A673 (cell line): ENCODE measurements around the gene OSGIN1.

Source experiments
- EZH2 ChIP-seq: fragments of 200-600 bp; sonication (generic); IDR thresholded peaks from 2 replicates; pipeline ENCODE4 v1.6.1; 2017; ENCODE audit warnings: borderline replicate concordance, low read depth, mild to moderate bottlenecking, mixed read lengths, antibody characterized with exemption, low read length; ENCODE audit not compliant: poor library complexity, severe bottlenecking
- TF ChIP-seq, protein P1 (sequence below): fragments of 300-800, 200-600 bp; sonication (generic); conservative IDR thresholded peaks from 2 replicates; pipeline ENCODE4 v1.5.1; 2017; ENCODE audit warnings: low read depth, mild to moderate bottlenecking, antibody characterized with exemption, low read length, moderate library complexity, mixed read lengths

DNA sequence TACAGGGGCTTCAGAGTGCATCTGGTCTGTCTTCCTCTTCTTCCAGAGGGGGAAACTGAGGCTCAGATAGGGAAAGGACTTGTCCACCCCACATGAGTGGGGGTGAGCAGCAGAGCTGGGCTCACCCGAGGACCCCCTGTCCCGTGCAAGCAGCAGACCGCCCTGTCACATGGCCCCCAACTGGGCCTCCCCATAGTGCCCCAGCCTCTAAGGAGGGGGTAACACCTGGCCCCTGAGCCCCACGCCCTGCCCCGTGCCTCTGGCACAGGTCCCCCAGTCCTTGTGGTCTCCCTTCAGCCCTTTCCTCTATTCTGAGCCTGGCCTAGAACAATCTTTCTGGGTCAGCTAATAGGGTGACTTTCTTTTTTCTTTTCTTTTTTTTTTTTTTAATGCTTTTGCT is 8.6 kb downstream of the OSGIN1 start:
- TF ChIP-seq, protein P1, sequence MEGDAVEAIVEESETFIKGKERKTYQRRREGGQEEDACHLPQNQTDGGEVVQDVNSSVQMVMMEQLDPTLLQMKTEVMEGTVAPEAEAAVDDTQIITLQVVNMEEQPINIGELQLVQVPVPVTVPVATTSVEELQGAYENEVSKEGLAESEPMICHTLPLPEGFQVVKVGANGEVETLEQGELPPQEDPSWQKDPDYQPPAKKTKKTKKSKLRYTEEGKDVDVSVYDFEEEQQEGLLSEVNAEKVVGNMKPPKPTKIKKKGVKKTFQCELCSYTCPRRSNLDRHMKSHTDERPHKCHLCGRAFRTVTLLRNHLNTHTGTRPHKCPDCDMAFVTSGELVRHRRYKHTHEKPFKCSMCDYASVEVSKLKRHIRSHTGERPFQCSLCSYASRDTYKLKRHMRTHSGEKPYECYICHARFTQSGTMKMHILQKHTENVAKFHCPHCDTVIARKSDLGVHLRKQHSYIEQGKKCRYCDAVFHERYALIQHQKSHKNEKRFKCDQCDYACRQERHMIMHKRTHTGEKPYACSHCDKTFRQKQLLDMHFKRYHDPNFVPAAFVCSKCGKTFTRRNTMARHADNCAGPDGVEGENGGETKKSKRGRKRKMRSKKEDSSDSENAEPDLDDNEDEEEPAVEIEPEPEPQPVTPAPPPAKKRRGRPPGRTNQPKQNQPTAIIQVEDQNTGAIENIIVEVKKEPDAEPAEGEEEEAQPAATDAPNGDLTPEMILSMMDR = no peak
- no peak for TF ChIP-seq EZH2
